NCI-H1930 (cell line): ENCODE data around the gene ENAH.

ENCODE experiments used
- DNase-seq, 2 experiments: peaks; one replicate each; lab custom pipeline; 2025; lab: John Stamatoyannopoulos, UW

Gene ENAH

DNA sequence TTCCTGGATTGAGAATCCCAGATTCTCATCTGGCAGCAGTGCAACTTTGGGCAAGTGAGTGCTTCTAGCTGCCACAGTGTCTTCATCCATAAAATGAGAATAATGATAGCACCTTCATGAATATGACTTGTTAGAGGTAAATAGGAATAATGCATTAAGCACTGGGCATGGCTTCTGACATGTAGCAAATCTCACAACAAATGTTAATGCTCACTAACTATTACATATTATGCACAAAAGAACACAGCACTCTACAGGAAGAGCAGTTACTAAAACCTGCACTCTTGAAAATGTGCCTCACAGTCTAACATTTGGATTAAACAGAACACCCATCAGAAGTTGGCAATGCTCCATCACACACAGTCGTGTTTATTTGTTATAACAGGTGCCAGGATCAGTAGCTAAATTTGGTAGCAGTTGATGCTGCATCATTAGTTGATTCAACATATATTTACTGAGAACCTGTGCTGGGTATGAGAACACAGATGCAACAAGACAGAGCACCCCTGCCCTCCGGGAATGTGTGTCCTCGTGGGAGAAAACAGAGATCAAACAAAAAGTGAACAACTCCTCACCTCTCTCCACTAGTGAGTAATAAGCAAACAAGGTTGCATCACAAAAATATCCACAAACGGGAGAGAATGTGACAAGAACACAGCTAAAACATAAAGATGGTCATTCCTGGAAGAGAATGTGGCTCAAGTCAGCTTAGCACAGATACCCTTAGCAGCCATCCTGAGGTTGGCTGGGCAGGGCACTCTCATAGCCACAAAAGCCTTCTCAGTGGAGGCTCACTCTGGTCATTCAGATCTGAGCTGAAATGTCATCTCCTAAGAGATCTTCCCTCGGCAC is 198.9 kb downstream of the ENAH start:
- peak in 1 of 2 experiments; percentile 19 for DNase-seq

DNA sequence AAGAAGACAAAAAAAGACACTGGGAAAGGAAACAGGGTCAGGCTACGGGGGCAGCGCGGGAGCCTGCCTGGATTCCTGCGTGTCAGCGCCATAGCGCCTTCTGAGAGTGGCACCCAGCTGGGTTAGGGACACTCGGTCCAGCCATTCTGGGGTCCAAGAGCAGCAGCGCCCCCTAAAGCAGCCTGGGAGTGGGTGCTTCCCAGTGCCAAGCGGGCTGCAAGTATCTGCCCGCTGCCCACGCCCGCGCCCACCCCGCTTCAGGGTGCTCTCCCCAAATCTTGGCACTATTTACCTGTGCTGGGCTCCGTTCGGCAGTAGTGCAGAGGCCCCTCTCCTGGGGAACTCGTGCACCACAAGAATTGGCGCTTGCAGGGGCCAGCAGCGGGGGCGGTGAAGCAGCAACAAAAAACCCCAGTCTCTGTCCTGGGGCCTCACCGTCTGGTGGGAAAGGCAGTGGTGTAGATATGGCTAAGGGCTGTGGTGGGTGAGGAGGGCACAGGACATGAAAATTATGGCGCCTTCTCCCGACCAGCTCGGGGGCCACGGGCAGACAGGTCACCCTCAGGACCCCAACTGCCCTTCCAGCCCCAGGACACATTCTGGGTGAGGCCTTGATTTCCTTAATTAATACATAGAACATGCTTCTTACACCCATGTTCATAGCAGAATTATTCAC is 200.9 kb downstream of the ENAH start:
- no peak for DNase-seq

DNA sequence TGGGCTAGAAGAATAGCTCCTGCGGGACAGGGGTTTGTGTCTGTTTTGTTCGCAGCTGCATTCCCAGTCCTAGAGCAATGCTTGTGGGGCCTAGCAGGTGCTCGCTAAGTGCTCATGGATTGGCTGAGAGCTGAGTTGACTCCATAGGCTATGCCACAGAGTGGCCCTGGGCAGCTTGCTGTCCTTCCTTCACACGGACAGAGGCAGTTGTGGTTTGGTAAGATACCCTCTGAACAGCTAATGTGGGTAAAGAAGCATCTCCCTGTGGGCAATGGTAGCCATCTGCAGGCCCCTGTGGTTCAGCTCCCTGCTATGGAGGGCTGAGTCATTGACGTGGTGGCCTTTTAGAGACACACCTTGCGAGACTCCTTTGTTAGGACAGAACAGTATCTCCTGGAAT is 201.6 kb downstream of the ENAH start:
- DNase-seq = no peak

DNA sequence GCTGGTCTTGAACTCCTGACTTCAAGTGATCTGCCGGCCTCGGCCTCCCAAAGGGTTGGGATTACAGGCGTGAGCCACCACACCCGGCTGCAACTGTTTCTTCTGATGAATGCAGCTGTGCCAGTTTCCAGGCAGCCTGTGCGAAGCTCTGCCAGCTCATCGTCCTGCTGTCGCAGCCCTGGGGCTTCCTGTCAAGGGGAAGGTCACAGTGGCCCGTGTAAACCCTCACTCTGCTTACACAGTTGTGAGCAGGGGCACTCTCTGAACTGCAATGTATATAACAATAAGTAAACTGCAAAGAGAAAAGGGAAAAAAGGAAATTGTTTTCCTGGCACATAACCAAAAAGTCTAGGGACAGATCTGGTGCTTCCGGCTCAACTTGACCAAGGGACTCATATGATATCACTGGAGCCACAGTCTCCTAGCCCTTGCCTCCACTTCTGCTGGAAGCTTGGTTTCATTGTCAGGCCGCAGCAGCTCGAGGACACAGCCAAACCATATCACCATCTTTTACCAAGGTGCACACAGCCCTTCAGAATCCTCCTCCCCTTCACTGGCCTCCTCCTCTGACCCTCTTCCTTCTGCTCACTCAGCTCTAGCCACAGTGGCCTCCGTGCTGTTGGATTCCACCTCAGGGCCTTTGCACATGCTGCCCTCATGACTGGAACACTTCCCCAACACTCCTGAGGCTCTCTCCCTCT is 202.3 kb downstream of the ENAH start:
- no peak for DNase-seq

DNA sequence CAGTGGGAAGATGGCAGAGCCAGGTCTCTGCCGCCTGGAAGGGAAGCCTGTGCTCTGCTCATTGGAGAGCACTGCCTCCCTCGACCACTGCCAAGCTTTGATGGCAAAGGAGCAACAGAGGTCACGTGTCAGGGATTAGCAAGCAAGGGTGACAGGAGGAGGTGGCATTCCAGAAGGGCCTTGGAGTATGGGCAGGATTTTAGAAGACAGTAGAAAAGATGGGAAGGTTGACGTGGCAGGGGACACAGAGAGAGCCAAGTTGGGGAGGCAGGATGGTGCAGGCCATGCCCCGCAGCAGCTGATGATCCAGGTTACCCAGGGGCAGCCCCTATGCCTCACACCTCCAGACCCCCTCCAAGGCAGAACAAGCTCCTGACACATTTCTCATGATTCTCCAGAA is 203.1 kb downstream of the ENAH start:
- DNase-seq = no peak

DNA sequence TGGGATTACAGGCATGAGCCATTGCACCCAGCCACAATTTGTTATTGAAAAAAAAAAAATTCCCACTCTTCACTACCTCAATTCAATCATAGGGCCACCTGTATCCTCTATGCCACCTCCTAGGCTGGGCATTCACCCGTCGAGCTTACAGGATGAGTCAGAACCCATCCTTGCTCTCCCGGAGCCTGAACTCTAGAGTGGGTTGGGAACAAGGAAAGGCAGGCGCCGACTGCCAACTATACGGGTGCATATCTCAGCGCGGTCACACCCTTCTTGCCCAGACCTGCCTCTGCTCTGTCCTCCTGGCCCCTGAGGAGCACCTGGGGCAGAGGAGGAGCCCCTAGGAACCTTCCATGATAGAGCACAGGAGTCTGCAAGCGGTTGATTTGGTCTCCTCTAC is 203.7 kb downstream of the ENAH start:
- no peak for DNase-seq

DNA sequence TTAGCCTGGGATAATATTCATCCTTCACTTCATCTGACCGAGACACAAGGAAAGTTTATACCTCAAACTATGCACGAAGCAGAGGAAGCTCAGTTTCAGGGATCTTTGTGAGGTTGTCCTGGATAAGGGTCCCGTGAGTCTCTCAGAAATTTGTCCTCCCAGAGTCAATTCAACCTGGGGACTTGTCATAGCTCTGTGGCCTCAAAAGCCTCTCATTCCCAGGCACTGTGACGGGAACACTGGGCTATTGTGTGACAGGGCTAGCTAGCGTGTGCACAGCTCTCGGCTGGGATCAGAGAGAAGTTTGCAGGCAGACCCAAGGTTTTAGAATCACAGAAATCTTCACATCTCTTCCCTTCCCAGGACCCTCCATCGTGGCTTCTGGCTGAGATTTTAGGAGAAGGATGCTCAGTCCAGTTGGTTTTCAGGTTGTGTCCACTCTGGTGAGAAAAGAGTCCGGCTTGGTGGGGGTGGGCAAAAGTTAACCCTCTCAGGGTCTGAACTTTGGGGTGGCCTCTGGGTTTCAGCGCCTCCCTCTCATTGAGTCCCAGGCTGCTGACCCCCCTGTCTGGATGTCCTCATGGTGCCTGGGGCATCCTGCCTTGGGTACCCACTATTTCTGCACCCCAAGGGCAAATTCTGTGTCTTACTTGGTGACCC is 204.6 kb downstream of the ENAH start:
- no peak for DNase-seq

DNA sequence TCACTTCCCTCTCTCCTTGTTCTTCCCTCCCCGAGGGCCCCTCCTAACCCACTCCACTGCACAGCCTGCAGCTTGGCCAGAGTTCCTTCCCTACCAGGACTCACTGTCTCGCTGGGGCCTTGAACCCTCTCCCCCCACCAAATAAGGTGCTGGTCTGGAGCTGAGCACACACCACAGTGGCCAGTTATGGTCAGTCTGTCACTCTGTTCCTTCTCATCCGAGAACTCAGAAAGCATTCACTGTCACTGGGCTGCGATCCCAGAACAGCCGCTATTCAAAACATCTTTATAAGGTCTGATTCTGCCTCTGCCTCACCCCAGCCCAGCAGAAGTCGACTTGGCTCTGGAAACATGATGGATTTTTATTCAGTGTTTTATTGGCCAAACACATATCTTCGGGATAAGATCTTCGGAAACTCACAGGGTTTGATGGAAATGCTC is 205.3 kb downstream of the ENAH start:
- DNase-seq = no peak

DNA sequence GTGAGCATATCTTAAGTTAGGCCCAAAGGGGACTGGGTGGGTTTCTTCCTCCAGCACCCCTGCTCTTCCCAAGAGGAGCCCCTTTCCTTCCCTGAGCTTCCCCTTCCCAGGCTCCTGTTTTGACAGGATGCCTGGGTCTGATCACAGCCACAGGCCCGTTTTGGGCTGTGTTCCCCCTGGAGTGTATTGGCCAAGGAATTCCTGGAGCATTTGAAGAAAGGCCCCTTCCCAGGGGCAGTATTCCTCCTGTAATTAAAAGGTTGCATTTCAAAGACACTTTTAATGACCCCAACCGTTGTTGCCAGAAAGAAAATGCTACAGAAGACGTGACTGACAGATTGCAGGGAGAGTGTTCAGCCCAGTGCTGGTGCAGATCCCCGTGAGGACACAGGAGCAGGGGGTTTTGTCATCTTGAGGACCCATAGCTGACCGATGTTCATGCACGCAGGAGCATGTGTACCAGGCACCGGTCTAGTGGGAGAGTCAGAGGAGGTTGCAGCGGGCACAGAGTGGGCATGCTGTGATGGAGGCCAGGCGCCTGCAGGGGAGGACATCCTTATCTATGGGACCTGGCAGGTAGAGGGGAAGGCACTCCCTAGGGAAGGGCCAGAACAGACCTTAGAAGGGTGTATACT is 205.8 kb downstream of the ENAH start:
- DNase-seq = no peak

DNA sequence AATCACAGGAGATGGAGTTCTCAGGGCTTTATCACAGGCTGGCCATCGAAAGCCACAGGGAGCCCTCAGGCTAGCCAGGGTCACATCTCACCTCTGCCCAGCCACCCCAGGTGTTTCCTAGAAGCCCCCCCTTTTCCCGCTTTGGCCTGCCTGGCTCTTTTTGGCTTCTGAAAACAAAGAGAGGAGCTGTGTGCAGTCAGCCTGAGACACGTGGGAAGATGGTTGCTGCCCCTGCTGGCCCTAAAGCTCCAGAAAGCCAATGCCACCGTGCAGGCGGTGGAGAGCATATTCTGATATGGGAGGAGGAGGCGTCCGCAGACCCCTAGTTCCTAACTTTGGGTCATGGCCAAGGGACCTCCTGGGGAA is 206.3 kb downstream of the ENAH start:
- no peak for DNase-seq

DNA sequence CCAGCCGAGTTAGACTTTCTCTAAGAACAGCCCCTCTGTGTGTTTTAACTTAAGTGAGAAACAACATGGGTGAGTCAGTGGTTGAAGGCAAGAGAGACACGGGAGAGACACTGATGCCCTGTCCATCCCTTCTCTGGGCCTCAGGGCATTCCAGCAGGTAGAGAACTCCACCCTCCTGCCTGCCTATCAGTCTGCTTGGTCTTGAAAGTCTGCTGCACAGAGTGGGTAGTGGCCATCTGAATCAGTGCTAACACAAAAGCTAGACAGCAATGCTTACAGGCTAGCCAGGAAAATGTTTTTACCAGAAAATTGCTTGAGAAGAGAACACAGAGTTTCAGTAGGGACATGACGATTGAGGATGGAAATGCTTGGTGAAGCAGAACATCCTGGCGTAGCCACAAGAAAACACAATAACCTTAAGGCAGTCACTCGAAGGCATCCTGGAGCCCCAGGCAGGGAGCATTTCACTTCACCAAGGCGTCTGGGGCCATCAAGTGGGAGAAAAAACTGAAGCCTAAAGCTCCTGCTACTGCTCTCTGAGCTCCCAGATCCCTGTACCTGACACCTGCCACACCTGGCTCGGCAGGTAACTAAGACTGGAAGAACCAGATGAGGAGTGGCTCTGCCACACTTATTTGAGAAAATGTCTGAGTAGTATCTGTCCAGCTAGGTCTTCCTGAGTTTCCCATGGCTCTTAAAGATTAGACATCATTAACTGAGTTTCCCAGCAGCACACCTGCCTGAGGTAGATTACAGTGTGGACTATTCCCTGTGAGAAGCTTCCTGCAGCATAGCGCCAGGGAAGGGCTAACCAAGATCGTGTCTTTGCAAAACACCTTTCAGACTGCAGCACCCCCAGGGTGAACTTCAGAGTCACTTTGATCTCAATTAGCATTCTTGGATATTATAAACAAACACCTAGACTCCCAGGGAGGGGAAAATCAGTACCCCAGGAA is 207.0 kb downstream of the ENAH start:
- no peak for DNase-seq

DNA sequence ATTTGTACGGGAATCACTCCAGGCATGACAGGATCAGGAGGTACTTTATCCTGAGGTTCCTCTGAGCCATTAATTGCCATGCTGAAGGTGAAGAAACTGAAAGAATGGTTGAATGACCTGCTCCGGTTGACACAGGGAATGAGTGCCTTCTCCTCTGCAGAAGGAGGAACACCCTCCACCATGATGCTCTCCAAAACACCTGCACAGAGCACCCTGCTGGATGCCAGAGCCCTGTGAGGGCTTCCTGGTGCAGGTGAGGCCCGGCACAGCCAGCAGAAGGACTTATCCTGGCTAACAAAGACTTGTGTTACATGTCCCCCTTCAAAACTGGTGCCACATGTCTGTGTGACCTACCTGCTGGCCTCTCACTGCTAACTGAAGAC is 210.8 kb downstream of the ENAH start:
- DNase-seq = no peak

DNA sequence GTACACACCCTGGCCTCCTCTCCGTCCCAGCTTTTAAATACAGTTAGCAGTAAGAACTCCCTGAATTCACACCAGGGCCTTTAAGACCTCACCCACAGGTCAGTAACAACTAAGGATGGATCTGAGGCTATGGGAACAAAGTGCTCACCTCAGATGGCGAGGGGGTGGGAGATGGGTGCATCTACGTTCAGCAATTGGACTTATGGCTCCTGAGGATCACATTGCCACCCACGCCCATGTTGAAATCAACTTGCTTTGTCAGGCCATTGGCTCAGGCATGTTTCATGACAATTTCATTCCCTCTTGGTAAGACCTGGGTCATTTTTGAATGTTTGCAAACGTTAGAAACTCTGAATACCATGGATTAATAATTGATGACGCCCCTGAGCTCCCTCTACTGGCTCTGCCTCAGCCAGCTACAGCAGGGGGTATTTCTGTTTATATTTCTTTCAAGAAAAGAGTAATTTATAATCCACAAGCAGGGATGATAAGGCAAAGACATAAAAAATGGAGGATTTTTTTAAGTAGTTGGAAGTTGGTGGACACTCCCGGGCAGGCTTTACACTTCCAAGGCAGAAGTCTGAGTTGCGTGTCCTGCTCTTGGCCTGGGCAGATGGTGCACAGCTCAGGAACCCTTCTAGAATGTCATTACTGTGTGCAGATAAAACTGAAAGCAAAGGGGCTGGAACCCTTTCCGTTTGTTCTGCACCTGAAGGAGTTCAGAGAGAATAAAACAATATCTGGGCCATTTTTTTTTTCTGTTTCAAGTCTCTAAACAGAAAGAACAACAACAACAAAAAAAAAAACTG is 211.4 kb downstream of the ENAH start:
- DNase-seq = no peak

DNA sequence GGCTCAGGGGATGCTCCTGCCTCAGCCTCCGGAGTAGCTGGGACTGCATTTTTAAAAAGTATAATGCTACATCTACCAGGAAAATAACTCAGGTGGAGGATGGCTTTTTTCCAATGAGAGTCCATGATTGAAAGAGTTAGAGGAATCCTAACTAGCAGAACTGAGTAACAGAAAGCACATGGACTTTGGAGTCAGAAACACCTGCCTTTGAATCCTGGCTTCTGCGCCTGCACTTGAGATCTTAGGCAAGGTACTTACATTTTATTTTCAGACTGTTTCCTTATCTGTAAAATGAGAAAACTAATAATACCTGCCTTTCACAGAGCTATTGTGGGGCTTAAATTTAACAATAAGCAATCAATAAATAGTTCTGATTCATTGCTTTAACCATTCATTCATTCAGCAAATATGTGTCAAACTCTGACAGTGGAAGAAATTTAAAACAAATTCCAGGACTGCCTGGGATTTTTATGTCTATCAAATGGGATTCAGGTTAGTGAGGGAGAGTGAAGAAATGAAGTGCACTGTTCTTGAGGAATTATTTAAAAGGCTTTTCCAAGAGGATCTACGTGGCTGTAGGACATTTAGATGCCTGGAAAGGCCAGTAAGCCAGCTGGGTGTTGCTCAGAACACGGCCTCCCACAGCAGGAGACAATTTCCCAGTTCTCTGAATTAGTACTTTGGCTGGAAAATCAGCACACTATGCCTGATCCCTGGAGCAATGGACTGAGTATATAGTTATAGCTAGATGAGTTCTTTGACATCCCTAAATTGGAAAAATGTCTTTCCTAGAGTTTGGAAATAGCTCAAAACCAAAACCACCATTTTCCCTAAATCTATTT is 212.3 kb downstream of the ENAH start:
- no peak for DNase-seq

DNA sequence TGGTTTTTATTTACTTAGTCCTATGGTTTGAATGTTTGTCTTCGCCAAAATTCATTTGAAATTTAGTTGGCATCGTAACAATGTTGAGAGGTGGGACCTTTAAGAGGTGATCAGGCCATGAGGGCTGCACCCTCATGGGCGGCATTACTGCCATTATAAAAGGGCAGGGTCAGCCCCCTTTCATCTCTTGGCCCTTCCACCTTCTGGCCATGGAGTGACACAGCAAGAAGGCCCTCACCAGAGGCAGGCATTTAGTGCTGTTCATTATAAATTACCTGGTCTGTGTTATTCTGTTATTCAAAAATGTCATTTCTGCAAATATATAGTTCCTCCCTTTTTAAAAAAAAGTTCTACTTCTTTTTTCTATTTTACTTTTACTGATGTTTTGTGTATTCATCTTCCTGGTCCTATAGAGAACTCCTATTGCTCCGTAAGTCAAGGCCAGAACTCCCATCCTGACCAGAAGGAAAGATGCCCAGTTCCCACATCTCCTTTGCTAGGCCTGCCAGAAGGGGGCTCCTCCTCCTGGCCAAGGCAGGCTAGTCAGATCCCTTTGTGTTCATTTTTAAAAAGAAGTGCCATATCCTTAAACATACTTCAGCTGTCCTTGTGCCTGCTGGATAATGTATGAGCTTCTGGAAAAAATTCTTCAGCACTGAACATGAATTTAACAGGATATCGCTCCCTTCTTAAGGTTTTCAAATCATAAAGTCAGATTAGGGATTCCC is 215.0 kb downstream of the ENAH start:
- DNase-seq = no peak
